HG03520 (cell line): ENCODE data around the gene ECHDC1.
"Not testable (repeated sequence)": the region's sequence is repeated elsewhere in the genome, so short reads cannot be mapped to it uniquely, and the experiment has no call there.

Experiments
- ATAC-seq: cut with Tn5 transposase; IDR thresholded peaks from one replicate; pipeline ENCODE4 v1.9.1; 2021; ENCODE audit warnings: mild to moderate bottlenecking, moderate library complexity; ENCODE audit not compliant: unreplicated experiment

The ECHDC1 gene, protein sequence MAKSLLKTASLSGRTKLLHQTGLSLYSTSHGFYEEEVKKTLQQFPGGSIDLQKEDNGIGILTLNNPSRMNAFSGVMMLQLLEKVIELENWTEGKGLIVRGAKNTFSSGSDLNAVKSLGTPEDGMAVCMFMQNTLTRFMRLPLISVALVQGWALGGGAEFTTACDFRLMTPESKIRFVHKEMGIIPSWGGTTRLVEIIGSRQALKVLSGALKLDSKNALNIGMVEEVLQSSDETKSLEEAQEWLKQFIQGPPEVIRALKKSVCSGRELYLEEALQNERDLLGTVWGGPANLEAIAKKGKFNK

DNA sequence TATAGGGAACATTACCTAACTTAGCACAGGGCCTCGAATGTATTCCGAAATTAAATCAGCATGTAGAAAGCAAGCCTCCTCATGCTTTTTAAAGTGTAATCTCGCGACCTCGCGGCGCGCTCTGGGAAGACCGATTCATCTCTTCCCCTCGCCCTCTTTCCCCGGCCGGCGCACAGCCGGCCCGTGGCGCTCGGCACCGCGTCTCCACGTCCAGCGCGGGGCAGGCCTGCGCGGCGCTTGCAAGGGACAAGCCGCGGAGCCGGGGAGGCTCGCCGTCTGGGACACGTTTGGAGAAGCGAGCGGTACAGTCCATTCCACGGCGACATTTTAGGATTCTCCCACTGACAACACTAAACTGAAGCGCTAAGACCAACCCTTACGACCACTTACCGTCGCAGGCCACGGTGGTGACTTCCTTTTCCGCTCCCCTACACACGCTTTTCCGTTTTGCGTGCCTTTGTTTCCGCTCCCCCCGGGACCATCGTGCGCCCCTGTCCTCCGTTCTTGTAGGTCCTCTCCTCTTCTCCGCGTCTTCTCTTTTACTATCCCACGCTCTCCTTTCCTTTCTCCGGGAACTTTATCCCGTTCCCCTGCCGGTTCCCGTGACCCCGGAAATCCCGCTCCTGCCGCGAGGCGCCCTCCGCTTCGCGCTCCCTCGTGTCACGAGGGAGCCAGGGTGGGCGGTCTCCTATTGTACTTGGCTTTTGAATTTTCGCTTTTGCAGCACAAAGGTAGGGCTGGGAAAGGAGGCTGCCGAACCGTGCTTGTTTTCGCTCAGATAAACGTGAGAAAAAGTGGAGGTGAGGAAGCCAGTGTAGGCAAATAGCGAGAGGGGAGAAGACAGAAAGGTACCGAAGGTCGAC, at the start of gene ECHDC1:
TSS of gene ECHDC1 (minus strand) at position 664 of the 863 bp plus-strand sequence. CDS start 12,581 bp downstream, outside the sequence.
- ATAC-seq = peak; percentile 61

DNA sequence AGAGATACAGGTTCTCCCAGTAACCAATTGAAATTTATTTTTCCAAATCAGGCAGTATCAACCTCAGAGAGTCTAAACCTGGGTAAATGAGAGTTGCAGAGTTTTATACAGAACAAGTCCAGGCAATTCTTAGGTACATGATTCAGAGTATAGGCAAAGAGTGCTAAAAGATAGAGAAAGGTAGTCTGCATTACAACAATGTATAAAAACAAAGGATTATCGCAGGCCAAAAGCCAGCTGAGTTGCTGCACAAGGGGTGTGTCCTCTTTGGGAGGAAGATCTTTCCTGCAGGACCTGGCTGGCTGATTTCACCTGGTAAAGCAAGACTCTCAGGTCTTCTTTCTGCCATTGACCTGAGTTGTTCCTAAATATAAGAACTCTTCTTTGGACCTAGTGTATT, 48.9 kb upstream of the ECHDC1 start:
- ATAC-seq = no peak

GRCh38 chr6:127391094-127391953, 47.9 kb upstream of the ECHDC1 start:
- no peak for ATAC-seq

- no peak for ATAC-seq
Observed at GRCh38 chr6:127389706-127390105, 46.3 kb upstream of the ECHDC1 start.

- no peak for ATAC-seq
Observed at GRCh38 chr6:127385668-127386430, 42.4 kb upstream of the ECHDC1 start.

DNA sequence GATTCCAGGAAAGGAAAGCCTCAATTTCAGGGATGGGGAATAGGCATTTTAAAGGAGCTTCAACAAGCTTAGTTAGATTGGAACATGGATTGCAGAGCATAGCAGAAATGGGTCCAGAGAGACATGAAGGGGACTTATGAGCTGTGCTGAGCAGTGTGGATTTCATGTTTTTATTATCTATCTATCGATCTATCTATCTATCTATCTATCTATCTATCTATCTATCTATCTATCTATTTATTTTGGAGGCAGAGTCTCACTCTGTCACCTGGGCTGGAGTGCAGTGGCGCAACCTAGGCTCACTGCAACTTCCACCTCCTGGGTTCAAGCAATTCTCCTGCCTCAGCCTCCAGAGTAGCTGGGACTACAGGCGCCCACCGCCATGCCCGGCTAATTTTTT, 41.4 kb upstream of the ECHDC1 start:
- not testable (repeated sequence) for ATAC-seq

GRCh38 chr6:127383988-127384387, 40.6 kb upstream of the ECHDC1 start:
- no peak for ATAC-seq

DNA sequence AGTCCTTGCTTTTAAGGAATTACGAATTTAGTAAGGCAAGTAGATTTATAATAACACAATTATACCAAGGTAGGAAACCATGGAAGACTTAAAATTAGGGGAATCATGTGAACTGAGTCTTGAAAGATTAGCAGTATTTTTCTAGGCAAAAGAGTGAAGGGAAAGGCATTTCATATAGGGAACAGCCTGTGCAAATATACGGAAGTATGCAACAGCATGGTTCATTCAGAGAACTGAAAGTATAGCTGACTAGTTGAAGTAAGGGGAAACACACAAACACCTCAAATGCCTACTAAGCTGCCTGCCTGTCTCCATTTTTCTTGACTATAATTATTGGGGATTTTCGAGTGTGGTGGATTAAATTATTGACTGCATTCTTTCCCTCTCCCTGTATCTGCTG, 39.0 kb upstream of the ECHDC1 start:
- no peak for ATAC-seq

DNA sequence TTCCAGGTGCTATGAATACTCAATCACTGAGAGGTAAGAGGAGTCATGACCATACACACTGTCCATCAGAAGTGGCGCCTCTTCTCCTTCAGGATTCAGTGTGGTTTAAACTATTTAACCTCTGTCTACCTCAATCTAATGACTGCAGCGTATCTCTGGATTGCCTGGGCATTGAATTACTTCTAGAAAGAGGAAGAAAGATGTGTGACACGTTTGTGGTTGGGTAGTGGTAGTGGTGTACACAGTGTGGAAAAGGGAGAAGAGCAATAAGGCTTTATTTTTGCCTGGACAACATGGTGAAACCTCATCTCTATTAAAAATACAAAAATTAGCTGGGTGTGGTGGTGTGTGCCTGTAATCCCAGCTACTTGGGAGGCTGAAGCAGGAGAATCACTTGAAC, 38.0 kb upstream of the ECHDC1 start:
- ATAC-seq = no peak

GRCh38 chr6:127376685-127377084, 33.3 kb upstream of the ECHDC1 start:
- ATAC-seq = no peak

GRCh38 chr6:127367023-127367375, 23.6 kb upstream of the ECHDC1 start:
- ATAC-seq = no peak

DNA sequence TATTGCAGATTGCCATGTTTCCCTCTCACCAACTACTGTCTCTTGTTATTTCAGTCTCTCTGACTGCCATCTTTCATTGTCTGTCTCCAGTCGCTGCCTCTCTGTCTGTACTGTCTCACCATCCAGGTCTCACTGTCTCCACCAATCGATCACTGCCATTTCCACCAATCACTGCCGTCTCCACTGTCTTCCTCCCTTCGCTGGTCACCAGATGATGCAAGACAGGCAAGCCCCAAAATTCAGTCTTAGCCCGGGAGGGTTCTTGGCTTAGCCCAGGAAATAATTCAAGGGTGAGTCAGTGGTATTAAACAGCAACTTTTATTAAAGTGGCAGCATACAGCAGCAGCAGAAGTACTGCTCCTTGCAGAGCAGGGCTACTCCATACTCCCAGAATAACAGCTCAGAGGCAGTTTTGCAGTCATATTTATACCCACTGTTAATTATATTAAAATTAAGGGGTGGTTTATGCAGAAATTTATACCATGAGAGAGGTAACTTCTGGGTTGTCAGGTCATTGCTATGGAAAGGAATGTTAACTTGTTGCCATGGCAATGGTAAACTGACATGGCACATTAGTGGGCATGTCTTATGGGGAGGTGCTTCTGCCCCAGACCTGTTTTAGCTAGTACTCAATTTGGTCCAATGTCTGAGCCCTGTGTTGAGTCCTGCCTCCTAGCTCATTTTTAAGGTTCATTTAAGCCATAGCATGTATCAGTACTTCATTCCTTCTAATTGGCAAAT, 23.0 kb upstream of the ECHDC1 start:
- no peak for ATAC-seq

- ATAC-seq = no peak
Observed at GRCh38 chr6:127365874-127366273, 22.5 kb upstream of the ECHDC1 start.

- no peak for ATAC-seq
Observed at GRCh38 chr6:127352524-127352923, 9.1 kb upstream of the ECHDC1 start.

DNA sequence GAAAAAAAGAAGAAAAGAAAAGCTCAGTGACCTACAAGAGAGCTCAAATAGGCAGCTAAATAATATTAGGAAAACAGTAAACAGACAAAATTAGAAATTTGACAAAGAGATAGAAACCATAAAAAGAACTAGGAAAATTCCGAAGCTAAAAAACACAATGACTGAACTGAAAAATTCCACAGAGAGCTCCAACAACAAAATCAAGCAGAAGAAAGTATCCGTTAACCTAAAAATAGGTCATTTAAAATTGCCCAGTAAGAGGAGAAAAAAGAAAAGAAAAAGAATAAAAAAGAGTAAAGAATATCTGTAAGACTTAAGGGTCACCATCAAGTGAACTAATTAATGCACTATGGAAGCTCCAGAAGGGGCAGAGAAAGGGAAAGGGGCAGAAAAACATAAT, 6.6 kb upstream of the ECHDC1 start:
- no peak for ATAC-seq

DNA sequence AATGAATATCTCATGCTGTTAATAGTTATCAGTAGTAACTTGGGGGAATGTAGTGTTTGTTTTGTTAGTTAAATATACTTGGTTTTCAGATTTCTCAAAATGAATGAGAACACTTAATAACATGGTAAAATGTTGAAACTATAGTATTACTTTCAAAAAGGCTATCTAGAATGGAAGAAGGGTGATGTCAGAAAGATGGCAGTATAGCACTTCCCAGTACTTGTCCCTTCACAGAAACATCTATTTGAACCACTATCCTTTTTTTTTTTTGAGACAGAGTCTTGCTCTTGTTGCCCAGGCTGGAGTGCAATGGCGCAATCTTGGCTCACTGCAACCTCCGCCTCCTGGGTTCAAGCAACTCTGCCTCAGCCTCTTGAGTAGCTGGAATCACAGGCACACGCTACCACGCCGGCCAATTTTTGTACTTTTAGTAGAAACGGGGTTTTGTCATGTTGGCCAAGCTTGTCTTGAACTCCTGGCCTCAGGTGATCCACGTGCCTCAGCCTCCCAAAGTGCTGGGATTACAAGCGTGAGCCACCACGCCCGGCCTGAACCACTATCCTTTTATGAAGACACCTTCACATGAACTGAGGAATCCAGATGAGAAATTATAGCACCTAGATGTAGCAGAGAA, 4.7 kb upstream of the ECHDC1 start:
- ATAC-seq = no peak

DNA sequence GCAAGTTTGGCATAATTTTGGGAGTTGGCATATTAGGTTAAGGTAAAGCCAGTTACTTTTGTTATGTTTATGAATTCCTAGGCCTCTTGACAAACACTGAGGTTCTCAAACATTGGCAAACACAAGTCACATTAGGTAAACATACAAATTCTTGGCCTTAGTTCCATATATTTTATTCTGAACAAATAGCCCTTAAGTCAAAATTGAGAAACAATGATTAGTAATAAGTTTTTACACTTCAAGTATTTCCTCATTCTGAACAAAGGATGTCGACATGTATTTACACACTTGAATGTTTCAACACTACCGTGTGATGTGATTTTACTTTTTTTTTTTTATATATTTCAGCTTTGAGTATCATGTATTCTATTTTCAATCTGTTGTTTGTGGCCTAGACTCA, 3.8 kb upstream of the ECHDC1 start:
- ATAC-seq = no peak

DNA sequence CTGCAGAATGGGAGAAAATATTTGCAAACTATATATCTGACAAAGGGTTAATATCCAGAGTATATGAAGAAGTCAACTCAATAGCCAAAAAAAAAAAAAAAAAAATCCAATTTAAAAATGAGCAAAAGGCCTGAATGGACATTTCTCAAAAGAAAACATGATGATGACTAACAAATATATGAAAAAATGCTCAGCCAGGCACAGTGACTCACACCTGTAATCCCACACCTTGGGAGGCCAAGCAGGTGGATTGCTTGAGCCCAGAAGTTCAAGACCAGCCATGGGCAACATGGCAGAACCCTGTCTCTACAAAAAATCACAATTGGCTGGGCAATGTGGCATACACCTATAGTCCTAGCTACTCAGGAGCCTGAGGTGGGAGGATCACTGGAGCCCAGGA, 2.1 kb upstream of the ECHDC1 start:
- ATAC-seq = no peak
